ENCODE data around the gene MCOLN3. TPM values are rescaled to one million over a fixed set of nuclear protein-coding genes. Genes with fewer than 3 reads are reported as not detected.

Gene MCOLN3
- polyA plus RNA-seq, 1 of the 3 experiments (the other 2 are of a cell fraction), result not detected

- TF ChIP-seq IRF3 (IDR thresholded peaks at IDR 0.05; ENCODE audit: low read depth, low read length) (no peak), TCF12 (IDR thresholded peaks at IDR 0.05) (no peak), MEF2A (IDR thresholded peaks at IDR 0.05; ENCODE audit: borderline replicate concordance, low read depth) (no peak), EP300 (IDR thresholded peaks at IDR 0.05; ENCODE audit: borderline replicate concordance in 1 of 2, low read depth in 1 of 2, low read length in 1 of 2) (no peak), USF1 (IDR thresholded peaks at IDR 0.05; ENCODE audit: borderline replicate concordance, low read depth) (no peak)
Observed at GRCh38 chr1:84985365-84985764, 62.9 kb downstream of the MCOLN3 start (continued).

GRCh38 chr1:84982395-84982794, 65.9 kb downstream of the MCOLN3 start:
- Histone ChIP-seq H3K27ac (ENCODE audit: low read depth in 2 of 2, low read length in 1 of 2) (no peak overlapping the region), H3K4me3 (ENCODE audit: low read depth in 2 of 2, low read length in 1 of 2) (no peak overlapping the region), H3F3A (replicated peaks; ENCODE audit: insufficient read depth) (no peaks in the 10 kb centered on the region), H3K9ac (no peak overlapping the region), H4K20me1 (ENCODE audit: insufficient read depth) (no peaks in the 10 kb centered on the region), H3K36me3 (replicated peaks in 1 of 2; ENCODE audit: control insufficient read depth in 1 of 2, insufficient read depth in 2 of 2, low read length in 1 of 2) (no peaks in the 10 kb centered on the region), H3K9me3 (no peaks in the 10 kb centered on the region), H3K9me2 (no peaks in the 10 kb centered on the region), H3K27me3 (ENCODE audit: insufficient read depth) (no peaks in the 10 kb centered on the region; the same call in 1 of the 2 replicates), H3K4me2 (no peak overlapping the region), H3K4me1 (ENCODE audit: control insufficient read depth in 1 of 2, insufficient read depth in 2 of 2, low read depth in 1 of 2, low read length in 1 of 2) (no peaks in the 10 kb centered on the region), H3K79me2 (ENCODE audit: insufficient read depth) (no peaks in the 10 kb centered on the region), H2AFZ (ENCODE audit: low read depth) (no peak overlapping the region)
- TF ChIP-seq MAX (IDR thresholded peaks at IDR 0.05; ENCODE audit: low read depth) (no peak), FOXJ3 (CRISPR knock-in tag; IDR thresholded peaks at IDR 0.05) (no peak), CTCF (IDR thresholded peaks at IDR 0.05) (no peak), JUND (IDR thresholded peaks at IDR 0.05) (no peak), EZH2phosphoT487 (IDR thresholded peaks at IDR 0.05; ENCODE audit: borderline replicate concordance, low read depth) (no peak), MXI1 (IDR thresholded peaks at IDR 0.05; ENCODE audit: low read depth, low read length) (no peak), SMC3 (IDR thresholded peaks at IDR 0.05; ENCODE audit: low read depth, low read length) (no peak), FOSL2 (IDR thresholded peaks at IDR 0.05; ENCODE audit: borderline replicate concordance, low read depth) (no peak), TEAD4 (IDR thresholded peaks at IDR 0.05; ENCODE audit: borderline replicate concordance, insufficient read depth) (no peak), NFIC (IDR thresholded peaks at IDR 0.05; ENCODE audit: borderline replicate concordance) (no peak), ELF1 (IDR thresholded peaks at IDR 0.05) (no peak), ZBTB33 (IDR thresholded peaks at IDR 0.05; ENCODE audit: borderline replicate concordance, low read depth) (no peak), RXRA (IDR thresholded peaks at IDR 0.05; ENCODE audit: borderline replicate concordance, low read depth) (no peak), EP300 (IDR thresholded peaks at IDR 0.05; ENCODE audit: borderline replicate concordance in 1 of 2, low read depth in 1 of 2, low read length in 1 of 2) (no peak), RFX5 (IDR thresholded peaks at IDR 0.05; ENCODE audit: low read length) (no peak), IRF3 (IDR thresholded peaks at IDR 0.05; ENCODE audit: low read depth, low read length) (no peak), YY1 (IDR thresholded peaks at IDR 0.05; ENCODE audit: low read depth) (no peak), FOXM1 (IDR thresholded peaks at IDR 0.05; ENCODE audit: low read depth) (no peak)
- DNase-seq, result no peak
- ChIA-PET CTCF (interaction anchor here (0.9 kb wide), 1 partner anchor 21 kb away, joined by 3 read pairs; no protein-coding TSS in a partner anchor), POLR2A (no interaction called here)
- 6% methylated on average over 2 of the region's 2 CpGs for WGBS (ENCODE audit: low lambda C conversion rate)

Data from SK-N-SH (cell line).